ENCODE data around the gene HIVEP2.

HIVEP2 gene

GRCh38 chr6:142725024-142725770, 219.8 kb downstream of the HIVEP2 start:
- no peak for DNase-seq

DNA sequence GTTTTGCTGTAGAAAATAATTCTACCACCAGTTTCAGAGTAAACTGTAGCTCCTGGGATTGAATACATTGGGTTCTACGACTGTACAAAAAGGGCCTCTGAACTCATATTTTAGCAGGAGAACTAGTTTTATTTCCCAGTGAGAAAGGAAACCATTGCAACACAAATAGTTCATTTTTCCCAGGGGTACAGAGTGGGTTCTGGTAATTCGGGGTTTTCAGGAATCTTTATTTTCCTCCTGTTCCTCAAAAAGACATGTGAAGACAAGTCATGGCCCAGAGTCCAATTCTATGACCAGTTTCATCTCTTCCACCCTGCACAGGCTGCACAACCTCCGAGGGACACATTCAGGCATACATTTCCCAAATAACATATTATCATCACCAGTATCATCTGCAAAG, 222.1 kb downstream of the HIVEP2 start:
- no peak for DNase-seq

GRCh38 chr6:142722012-142722411, 223.0 kb downstream of the HIVEP2 start:
- no peak for DNase-seq

GRCh38 chr6:142721215-142721920, 223.6 kb downstream of the HIVEP2 start:
- DNase-seq, result no peak

- no peak for DNase-seq
Measured at GRCh38 chr6:142718667-142719191, 226.2 kb downstream of the HIVEP2 start.

- no peak for DNase-seq
Measured at GRCh38 chr6:142716097-142716496, 228.9 kb downstream of the HIVEP2 start.

DNA sequence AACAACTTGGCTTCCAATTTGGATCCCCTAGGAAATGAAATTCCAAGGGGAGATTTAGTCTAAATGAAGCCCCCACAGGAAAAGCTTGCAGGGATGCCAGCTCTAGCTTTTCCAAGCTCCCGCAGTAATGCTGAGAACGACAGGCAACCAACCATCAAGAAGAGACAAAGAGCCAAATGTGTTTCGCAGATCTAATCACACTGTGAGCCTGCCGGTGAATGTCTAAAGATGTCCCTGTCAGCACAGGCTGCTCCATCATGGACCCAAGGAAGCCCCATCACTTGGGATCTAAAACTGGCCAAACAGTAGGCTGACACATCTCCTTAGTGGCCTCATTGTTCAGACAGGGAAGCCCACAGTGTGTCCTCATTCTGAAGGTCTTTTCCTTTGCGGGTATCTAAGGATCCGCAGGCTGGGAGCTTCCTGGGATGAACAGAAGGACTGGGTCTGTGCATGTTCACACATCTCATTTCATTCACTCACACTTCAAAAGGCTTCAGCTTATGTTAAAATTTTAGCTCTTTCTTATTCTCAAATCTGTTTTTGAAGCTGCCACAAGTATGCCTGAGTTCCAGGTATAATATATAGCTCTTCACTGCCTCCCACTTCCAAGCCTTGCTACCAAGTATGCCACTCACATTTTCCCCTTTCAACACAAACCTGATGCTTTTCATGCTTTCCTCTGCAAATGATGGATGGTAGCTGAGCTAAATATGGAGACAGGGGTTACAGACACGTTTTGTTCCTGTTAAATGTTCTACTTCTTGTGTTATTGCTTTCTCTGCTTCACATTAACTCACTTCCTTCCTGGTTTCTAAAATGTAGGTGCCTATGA, 229.8 kb downstream of the HIVEP2 start:
- DNase-seq, result no peak

DNA sequence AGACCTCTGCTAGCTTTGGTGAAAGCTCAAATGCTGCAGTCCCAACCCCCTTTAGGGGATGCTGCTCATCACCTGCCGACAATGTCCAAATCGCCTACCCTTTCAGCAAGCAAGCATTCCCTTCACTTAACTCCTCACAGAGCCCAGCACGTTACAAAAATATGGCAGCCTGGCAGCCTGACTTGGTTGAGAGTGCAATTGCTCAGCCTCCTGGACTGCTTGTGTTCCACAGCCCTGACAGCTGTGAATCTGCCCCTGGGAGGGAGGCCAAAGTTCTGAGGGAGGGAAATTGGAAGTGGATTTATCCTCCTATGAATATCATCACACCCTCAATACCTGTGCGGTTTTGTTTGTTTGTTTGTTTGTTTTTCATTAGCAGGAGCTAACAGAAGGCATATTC, 231.0 kb downstream of the HIVEP2 start:
- DNase-seq, result no peak

DNA sequence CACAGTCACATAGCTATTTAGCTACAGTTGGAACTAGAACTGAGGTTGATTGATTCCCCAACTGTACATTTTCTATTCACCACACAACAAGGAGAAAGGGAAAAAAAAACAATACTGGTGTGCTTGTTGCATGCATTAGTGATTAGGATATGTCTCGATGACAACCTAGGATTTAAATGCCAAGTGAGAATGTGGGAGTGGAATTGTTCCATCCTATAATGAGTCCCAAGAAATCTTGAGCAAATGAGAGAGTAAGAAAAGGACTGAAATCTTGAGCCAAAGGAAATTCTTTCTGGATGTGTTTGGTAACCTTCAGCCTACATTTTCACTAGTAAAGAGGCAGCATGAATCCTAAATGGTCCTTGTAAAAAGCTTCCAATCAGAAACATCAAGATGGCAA, 232.7 kb downstream of the HIVEP2 start:
- DNase-seq, result no peak

GRCh38 chr6:142708651-142709050, 236.3 kb downstream of the HIVEP2 start:
- no peak for DNase-seq

DNA sequence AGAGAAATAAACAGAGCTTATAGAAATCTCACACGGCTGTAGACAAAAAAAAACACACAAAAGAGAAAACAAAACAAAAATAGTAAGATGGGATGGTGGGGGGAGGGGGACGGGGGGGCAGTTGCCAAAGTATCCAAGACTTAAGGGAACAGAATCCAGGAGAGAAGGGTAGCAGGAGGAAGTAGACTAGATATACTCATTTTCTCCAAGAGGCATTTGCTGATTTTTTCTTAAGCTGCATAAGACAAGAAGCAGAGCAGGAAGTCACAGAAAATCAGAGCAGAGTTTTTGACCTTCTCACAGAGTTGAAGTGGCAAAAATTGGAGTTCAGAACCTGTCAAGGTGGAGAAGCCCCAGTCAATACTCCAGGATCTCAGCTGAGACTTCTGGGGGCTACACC, 237.7 kb downstream of the HIVEP2 start:
- DNase-seq, result no peak

- DNase-seq, result no peak
Measured at GRCh38 chr6:142706210-142706609, 238.8 kb downstream of the HIVEP2 start.

DNA sequence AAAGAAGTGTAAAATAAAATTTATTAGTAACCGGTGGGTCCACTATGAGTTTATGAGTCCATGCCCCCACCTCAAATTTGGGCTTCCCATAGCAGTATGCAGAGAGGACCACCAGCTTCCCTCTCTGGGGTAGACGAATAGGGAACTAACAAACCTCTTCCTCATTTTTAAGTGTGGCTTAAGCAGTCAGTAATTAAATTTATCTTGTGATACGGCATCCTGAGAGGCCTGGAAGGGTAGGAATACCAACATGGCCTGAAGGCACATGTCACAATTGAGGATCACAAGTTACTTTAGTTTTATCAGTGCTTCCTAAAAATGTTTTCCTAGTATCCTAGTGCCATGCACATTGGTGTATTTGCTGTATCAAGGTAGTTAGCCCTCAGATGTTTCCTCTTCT, 239.9 kb downstream of the HIVEP2 start:
- no peak for DNase-seq

DNA sequence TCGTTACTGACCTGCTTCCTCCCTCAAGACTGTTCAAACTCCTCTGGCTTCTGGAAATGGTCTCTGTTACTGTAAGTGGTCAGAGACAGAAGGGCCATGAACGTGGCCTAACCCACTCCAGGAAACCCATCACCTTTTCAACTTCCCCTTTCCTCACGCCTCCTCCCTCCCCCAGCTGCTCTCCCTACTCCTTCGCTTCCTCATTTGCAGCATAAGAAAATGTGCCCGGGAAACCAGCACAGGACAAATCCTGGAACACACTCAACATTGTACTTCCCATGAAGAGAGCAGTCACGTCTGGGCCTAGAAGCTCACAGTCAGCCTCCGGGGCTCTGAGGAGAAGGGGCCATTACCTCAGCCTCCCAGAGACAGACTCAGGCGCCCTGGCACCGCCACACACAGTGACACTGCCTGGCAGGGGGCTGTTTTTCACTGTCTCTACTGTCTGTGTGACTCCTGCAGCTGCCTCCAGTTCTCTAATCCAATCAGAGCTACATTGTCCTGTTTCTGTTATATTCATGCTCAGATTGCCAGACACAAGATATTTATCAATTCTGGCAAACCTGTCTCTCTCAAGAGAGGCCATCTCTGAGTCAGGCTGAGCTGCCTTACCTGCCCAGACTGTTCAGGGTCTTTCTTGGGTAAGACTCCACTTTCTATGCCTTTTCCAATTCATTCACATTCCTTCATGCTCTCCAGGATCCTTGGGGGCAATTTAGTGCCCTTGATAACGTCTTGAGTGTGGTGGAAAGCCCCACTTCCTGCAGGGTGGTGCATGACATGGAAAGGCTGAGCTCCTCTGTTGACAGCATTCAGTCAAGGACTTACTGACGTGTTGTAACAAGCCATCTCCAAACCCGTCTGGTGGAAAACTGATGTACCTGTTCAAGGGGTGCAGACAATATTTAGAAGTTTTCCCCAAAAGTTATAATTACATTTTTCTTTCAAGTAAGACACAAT, 242.2 kb downstream of the HIVEP2 start:
- no peak for DNase-seq

Measured in activated naive CD4-positive, alpha-beta T cell treated with Interleukin-2 at 50 U/mL for 16 hours (primary cell).